Stimulated activated naive CD8-positive, alpha-beta T cell treated with anti-CD3 and anti-CD28 coated beads, Interleukin-15, Interleukin-2, amounts not matched to agents 100 U/mL and 50 U/mL, for 24 hours (primary cell): ENCODE results near the gene SFXN4.
A peak's percentile ranks its signal among the peaks of the same experiment; 100 is the strongest.
"Not testable (repeated sequence)": the region's sequence is repeated elsewhere in the genome, so short reads cannot be mapped to it uniquely, and the experiment has no call there.

Experiments
- ATAC-seq: fragments of 150-1000 bp; cut with Tn5 transposase; one replicate; pipeline ENCODE4 v1.10.0; 2021
- DNase-seq: peaks from one replicate; pipeline ENCODE4 v3.0.0; 2021

Gene SFXN4

GRCh38 chr10:119107771-119108170 is 57.7 kb downstream of the SFXN4 start:
- ATAC-seq, DNase-seq: not testable (repeated sequence)

- ATAC-seq, DNase-seq: not testable (repeated sequence)
These were observed 58.4 kb downstream of the SFXN4 start for GRCh38 chr10:119107106-119107505.

DNA sequence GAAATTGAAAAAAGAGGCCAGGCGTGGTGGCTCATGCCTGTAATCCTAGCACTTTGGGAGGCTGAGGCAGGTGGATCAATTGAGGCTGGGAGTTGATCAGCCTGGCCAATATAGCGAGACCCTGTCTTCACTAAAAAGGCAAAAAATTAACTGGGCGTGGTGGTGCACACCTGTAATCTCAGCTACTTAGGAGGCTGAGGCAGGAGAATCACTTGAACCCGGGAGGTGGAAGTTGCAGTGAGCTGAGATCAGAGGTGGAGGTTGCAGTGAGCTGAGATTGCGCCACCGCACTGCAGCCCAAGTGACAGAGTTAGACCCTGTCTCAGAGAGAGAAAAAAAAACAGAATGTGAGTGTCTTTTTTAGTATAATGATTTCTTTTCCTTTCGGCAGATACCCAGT is 59.6 kb downstream of the SFXN4 start:
- ATAC-seq, DNase-seq: not testable (repeated sequence)

DNA sequence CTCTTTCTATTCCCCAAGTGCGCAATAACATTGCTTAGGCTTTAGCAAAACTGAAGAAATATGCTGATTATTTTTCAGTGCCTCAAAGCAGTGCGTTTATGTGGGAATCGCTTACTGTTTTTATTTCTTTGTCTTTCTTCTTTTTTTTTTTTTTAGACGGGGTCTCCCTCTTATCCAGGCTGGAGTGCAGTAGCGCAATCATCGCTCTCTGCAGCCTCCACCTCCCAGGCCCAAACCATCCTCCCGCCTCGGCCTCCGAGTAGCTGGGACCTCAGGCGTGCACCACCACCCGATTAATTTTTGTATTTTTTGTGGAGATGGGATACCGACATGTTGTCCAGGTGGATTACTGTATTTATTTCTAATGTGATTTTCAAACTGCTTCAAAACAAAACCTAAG is 60.4 kb downstream of the SFXN4 start:
- no peak for ATAC-seq
- no peak for DNase-seq

- peak; percentile 3 for ATAC-seq
- peak; percentile 22 for DNase-seq
These were observed 60.9 kb downstream of the SFXN4 start for GRCh38 chr10:119104654-119105015.

GRCh38 chr10:119103903-119104653 is 61.4 kb downstream of the SFXN4 start, which contains the start of gene DENND10:
TSS of gene DENND10 (plus strand) at chr10:119104113. CDS start at chr10:119104143, 30 bp downstream.
- peak; percentile 84 for DNase-seq
- ATAC-seq = peak; percentile 85

GRCh38 chr10:119103241-119103902 is 62.1 kb downstream of the SFXN4 start:
- no peak for DNase-seq
- no peak for ATAC-seq

DNA sequence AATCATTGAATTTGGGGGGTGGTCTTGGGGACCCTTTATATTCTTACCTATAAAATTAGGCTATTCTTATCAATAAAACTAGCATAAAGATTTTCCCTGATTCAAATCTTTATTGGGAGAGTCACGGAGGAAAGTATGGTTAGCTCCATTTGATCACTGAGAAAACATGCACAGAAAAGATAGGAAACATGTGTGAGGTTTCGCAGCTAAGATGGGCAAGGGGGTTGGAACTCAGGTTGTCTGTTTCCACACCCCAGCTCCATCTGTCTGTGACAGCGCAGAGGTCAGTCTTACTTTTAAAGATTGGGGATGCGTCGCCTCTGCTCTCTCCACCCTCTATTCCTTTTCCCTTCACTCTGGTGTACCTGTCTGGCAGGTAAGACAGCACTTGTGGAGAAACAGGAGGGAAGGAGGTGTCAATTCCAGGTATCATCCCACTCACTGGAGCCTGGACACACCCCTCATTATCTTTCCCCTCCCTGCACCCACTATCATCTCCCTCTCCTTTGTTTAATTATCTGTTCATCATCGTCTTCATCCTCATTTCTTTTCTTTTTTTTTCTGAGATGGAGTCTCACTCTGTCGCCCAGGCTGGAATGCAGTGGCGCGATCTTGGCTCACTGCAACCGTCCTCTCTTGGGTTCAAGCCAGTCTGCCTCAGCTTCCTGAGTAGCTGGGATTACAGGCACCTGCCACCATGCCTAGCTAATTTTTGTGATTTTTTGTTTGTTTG is 64.0 kb downstream of the SFXN4 start:
- no peak for ATAC-seq

GRCh38 chr10:119100434-119101238 is 64.9 kb downstream of the SFXN4 start:
- no peak for ATAC-seq
- DNase-seq = no peak

More for the DNA sequence above, 64.0 kb downstream of the SFXN4 start:
- no peak for DNase-seq

GRCh38 chr10:119098576-119098975 is 66.9 kb downstream of the SFXN4 start:
- no peak for ATAC-seq

GRCh38 chr10:119096641-119097415 is 68.7 kb downstream of the SFXN4 start:
- not testable (repeated sequence) for DNase-seq, ATAC-seq

More at GRCh38 chr10:119098576-119098975, 66.9 kb downstream of the SFXN4 start:
- no peak for DNase-seq

DNA sequence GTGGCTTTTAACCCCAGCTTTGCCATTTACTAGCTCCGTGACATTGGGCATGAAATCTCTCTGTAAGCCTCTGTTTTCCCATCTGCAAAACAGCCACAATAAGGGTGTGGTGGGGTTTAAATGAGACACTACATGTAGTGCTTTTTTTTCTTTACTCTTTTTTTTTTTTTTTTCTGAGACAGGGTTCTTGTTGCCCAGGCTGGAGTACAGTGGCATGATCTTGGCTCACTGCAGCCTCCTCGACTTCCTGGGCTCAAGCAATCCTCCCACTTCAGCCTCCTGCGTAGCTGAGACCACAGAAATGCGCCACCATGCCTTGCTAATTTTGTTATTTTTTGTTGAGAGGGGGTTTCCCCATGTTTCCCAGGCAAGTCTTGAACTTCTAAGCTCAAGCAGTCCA is 69.9 kb downstream of the SFXN4 start:
- DNase-seq (no peak), ATAC-seq (peak; percentile 12)

- peak; percentile 12 for DNase-seq
- peak; percentile 83 for ATAC-seq
These were observed 74.5 kb downstream of the SFXN4 start for GRCh38 chr10:119090968-119091367.
